Measurements from ENCODE around the gene RERG. TPM values are rescaled to one million over a fixed set of nuclear protein-coding genes. Genes with fewer than 3 reads are reported as not detected.

The RERG gene
- polyA plus RNA-seq, 3 donors = not detected

DNA sequence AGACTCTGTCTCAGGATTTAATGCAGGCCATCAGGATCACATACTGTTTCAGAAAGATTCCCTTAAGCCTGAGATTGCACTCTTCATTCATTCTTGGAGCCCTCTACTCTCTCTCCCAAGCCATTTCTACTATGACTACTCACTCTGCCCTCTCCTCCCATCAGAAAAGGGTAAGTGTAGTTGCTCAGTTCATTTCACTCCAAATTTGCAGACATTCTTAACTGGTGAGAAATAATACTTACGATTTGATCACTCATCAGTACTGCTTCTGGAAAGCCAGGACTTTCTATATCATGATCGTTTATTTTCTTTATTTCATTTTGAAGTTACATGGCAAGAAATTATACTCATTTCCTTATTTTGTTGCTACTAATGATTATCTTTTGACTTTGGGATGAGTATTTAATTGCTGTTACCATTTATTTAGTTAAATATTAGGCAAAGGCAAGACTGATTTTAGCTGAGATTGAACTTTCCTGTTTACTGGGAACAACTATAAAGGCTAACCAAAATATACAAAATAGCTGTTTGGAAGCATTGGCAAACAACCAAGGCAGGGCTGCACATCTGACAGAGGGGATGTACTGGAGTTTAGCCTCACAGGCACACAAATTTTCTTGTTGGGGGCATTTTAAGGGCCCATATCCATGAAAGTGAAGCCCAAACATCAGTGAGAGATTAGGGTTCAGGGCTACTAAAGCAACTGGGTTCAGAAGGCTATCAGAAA lies 4.1 kb upstream of the RERG start:
- no CpG with 5 or more reads among the region's 2 CpGs for WGBS (ENCODE audit: insufficient coverage)
- Histone ChIP-seq H3K27ac (ENCODE audit: low read depth in 1 of 2, low read length in 2 of 2) (no peak overlapping the region), H4K20me1 (ENCODE audit: insufficient read depth, low read length) (no peaks in the 10 kb centered on the region), H3K79me2 (ENCODE audit: insufficient read depth, low read length) (no peaks in the 10 kb centered on the region), H3K27me3 (ENCODE audit: control insufficient read depth in 2 of 2, insufficient read depth in 2 of 2, low read length in 2 of 2) (peaks cover 17 to 26% of the 10 kb centered on the region in 2 donors), H3K4me1 (ENCODE audit: control insufficient read depth in 1 of 2, insufficient read depth in 2 of 2, low read length in 2 of 2) (peaks cover 6 to 7% of the 10 kb centered on the region in 2 donors), H3K36me3 (replicated peaks in 1 of 2; ENCODE audit: control insufficient read depth in 1 of 2, insufficient read depth in 2 of 2, low read length in 2 of 2) (no peaks in the 10 kb centered on the region), H2AFZ (ENCODE audit: insufficient read depth, low read depth, low read length, poor library complexity, severe bottlenecking) (no peak overlapping the region), H3K9me3 (replicated peaks in 1 of 2; ENCODE audit: control insufficient read depth in 1 of 2, insufficient read depth in 1 of 2, low read length in 2 of 2) (no peaks in the 10 kb centered on the region), H3K4me3 (replicated peaks in 1 of 3; ENCODE audit: low read depth in 2 of 3, low read length in 3 of 3) (no peak overlapping the region), H3K9ac (ENCODE audit: insufficient read depth, low read length, poor library complexity, severe bottlenecking) (no peak overlapping the region), H3K4me2 (replicated peaks; ENCODE audit: extremely low read depth, low read length, poor library complexity, severe bottlenecking) (no peak overlapping the region)
- Mint-ChIP-seq H3K36me3 (no peaks in the 10 kb centered on the region), H3K27ac (peak overlapping the region in 1 of 7 donors; percentile 50), H3K4me1 (peaks cover 7% of the 10 kb centered on the region), H3K9me3 (peaks cover 0 to 2% (median 0%) of the 10 kb centered on the region in 7 donors), H3K27me3 (ENCODE audit: low read depth in 3 of 3) (peaks cover 23 to 34% (median 23%) of the 10 kb centered on the region in 3 donors), H3K4me3 (no peak overlapping the region)
- intact Hi-C loops (cut with micrococcal nuclease) = no loop called here
- no peak for DNase-seq
- TF ChIP-seq CTCF (IDR thresholded peaks at IDR 0.05) = no peak

DNA sequence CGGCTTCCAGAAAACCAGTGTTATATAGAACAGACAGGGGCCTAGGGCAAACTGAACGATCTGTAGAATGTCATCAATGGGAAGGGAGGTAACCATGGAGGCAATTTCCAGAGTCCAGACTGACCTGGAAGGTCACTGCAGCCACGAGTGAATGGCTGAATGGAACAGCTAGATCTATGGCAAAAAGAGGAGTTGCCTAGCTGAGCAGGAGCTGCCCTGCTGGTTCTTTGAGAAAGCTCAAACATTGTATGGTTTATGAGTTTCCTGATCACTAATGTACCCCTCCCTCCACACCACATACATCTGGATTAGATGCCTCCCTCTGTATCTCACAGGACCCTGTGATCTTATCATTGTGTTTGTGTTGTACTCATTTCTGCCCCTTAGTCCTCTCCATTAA lies 1.0 kb upstream of the RERG start:
- Histone ChIP-seq H3K4me1 (ENCODE audit: control insufficient read depth in 1 of 2, insufficient read depth in 2 of 2, low read length in 2 of 2) (peaks cover 6 to 7% of the 10 kb centered on the region in 2 donors), H3K4me3 (replicated peaks in 1 of 3; ENCODE audit: low read depth in 2 of 3, low read length in 3 of 3) (no peak overlapping the region), H2AFZ (ENCODE audit: insufficient read depth, low read depth, low read length, poor library complexity, severe bottlenecking) (no peak overlapping the region), H3K9ac (ENCODE audit: insufficient read depth, low read length, poor library complexity, severe bottlenecking) (no peak overlapping the region), H3K79me2 (ENCODE audit: insufficient read depth, low read length) (no peaks in the 10 kb centered on the region), H3K36me3 (replicated peaks in 1 of 2; ENCODE audit: control insufficient read depth in 1 of 2, insufficient read depth in 2 of 2, low read length in 2 of 2) (no peaks in the 10 kb centered on the region), H3K4me2 (replicated peaks; ENCODE audit: extremely low read depth, low read length, poor library complexity, severe bottlenecking) (no peak overlapping the region), H3K27me3 (ENCODE audit: control insufficient read depth in 2 of 2, insufficient read depth in 2 of 2, low read length in 2 of 2) (peaks cover 20 to 36% of the 10 kb centered on the region in 2 donors), H4K20me1 (ENCODE audit: insufficient read depth, low read length) (no peaks in the 10 kb centered on the region), H3K9me3 (replicated peaks in 1 of 2; ENCODE audit: control insufficient read depth in 1 of 2, insufficient read depth in 1 of 2, low read length in 2 of 2) (no peaks in the 10 kb centered on the region), H3K27ac (ENCODE audit: low read depth in 1 of 2, low read length in 2 of 2) (no peak overlapping the region)
- 85% methylated on average over 2 of the region's 3 CpGs for WGBS (ENCODE audit: insufficient coverage)
- Mint-ChIP-seq H3K27ac (no peak overlapping the region), H3K4me3 (no peak overlapping the region), H3K27me3 (ENCODE audit: low read depth in 3 of 3) (peaks cover 21 to 33% (median 30%) of the 10 kb centered on the region in 3 donors), H3K9me3 (peaks cover 0 to 2% (median 0%) of the 10 kb centered on the region in 7 donors), H3K4me1 (peaks cover 7% of the 10 kb centered on the region), H3K36me3 (no peaks in the 10 kb centered on the region)
- intact Hi-C loops (cut with micrococcal nuclease) = no loop called here
- no peak for TF ChIP-seq CTCF (IDR thresholded peaks at IDR 0.05)
- no peak for DNase-seq

Data from CD14-positive monocyte (primary cell).